GM19467 (cell line): ENCODE measurements around the gene TMEM74B.

Experiments
- ATAC-seq: cut with Tn5 transposase; IDR thresholded peaks from one replicate; pipeline ENCODE4 v1.9.1; 2021; ENCODE audit warnings: mild to moderate bottlenecking, moderate library complexity; ENCODE audit not compliant: unreplicated experiment

The TMEM74B gene

GRCh38 chr20:1183153-1183552 lies 1.6 kb downstream of the TMEM74B start:
- no peak for ATAC-seq

GRCh38 chr20:1182106-1182505 lies 2.7 kb downstream of the TMEM74B start:
- no peak for ATAC-seq

- ATAC-seq, result no peak
These were observed 3.8 kb downstream of the TMEM74B start for GRCh38 chr20:1180949-1181348.

- no peak for ATAC-seq
These were observed 6.2 kb downstream of the TMEM74B start for GRCh38 chr20:1178623-1179022.

GRCh38 chr20:1178103-1178502 lies 6.7 kb downstream of the TMEM74B start:
- ATAC-seq, result no peak

GRCh38 chr20:1177680-1178079 lies 7.1 kb downstream of the TMEM74B start:
- no peak for ATAC-seq

GRCh38 chr20:1174787-1175186 lies 10.0 kb downstream of the TMEM74B start:
- ATAC-seq, result no peak

GRCh38 chr20:1173698-1174097 lies 11.1 kb downstream of the TMEM74B start:
- ATAC-seq, result no peak

- no peak for ATAC-seq
These were observed 13.2 kb downstream of the TMEM74B start for GRCh38 chr20:1171461-1172093.

GRCh38 chr20:1169224-1169623 lies 15.6 kb downstream of the TMEM74B start:
- ATAC-seq, result no peak

GRCh38 chr20:1166948-1167720 lies 17.6 kb downstream of the TMEM74B start:
- ATAC-seq, result no peak

GRCh38 chr20:1165941-1166340 lies 18.8 kb downstream of the TMEM74B start:
- no peak for ATAC-seq

- ATAC-seq, result no peak
These were observed 19.3 kb downstream of the TMEM74B start for GRCh38 chr20:1165521-1165920.

GRCh38 chr20:1164871-1165270 lies 19.9 kb downstream of the TMEM74B start:
- no peak for ATAC-seq

GRCh38 chr20:1163653-1164052 lies 21.1 kb downstream of the TMEM74B start:
- no peak for ATAC-seq

GRCh38 chr20:1163105-1163504 lies 21.7 kb downstream of the TMEM74B start:
- ATAC-seq, result no peak

- no peak for ATAC-seq
These were observed 23.8 kb downstream of the TMEM74B start for GRCh38 chr20:1160991-1161390.

GRCh38 chr20:1160496-1160895 lies 24.3 kb downstream of the TMEM74B start:
- ATAC-seq, result no peak

- ATAC-seq, result no peak
These were observed 29.4 kb downstream of the TMEM74B start for GRCh38 chr20:1155342-1155741.

- no peak for ATAC-seq
These were observed 30.1 kb downstream of the TMEM74B start for GRCh38 chr20:1154691-1155090.

- ATAC-seq, result no peak
These were observed 30.6 kb downstream of the TMEM74B start for GRCh38 chr20:1154226-1154625.

GRCh38 chr20:1150968-1151367 lies 33.8 kb downstream of the TMEM74B start:
- no peak for ATAC-seq

- no peak for ATAC-seq
These were observed 34.6 kb downstream of the TMEM74B start for GRCh38 chr20:1150218-1150617.
